ENCODE results near the gene OR2A5.

DNA sequence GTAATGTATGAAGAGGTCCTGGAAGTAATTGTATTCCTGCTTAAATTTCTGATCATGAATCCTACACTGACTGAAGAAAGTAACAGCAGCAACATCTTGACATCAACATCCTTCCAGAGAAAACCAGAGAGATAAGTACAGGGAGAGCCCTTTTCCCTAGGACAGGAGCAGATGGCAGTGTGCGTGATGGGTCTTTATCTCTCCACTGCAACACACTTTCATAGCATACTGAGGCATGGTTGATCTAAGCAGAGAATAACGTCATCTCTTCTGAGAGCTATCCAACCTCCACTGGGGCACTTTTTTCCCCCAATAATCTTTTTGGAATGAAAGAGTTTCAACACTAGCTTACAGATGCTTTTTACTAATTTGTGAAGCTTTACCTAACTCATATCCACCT is 21.2 kb downstream of the OR2A5 start:
- TF ChIP-seq, protein P1, sequence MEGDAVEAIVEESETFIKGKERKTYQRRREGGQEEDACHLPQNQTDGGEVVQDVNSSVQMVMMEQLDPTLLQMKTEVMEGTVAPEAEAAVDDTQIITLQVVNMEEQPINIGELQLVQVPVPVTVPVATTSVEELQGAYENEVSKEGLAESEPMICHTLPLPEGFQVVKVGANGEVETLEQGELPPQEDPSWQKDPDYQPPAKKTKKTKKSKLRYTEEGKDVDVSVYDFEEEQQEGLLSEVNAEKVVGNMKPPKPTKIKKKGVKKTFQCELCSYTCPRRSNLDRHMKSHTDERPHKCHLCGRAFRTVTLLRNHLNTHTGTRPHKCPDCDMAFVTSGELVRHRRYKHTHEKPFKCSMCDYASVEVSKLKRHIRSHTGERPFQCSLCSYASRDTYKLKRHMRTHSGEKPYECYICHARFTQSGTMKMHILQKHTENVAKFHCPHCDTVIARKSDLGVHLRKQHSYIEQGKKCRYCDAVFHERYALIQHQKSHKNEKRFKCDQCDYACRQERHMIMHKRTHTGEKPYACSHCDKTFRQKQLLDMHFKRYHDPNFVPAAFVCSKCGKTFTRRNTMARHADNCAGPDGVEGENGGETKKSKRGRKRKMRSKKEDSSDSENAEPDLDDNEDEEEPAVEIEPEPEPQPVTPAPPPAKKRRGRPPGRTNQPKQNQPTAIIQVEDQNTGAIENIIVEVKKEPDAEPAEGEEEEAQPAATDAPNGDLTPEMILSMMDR (IDR thresholded peaks at IDR 0.05; ENCODE audit: low read depth, low read length, poor library complexity, severe bottlenecking): no peak
- TF ChIP-seq EZH2phosphoT487 (IDR thresholded peaks at IDR 0.05; ENCODE audit: borderline replicate concordance, low read length): no peak
